Astrocyte of the hippocampus (primary cell): ENCODE results near the gene CABYR.
A peak's percentile ranks its signal among the peaks of the same experiment; 100 is the strongest.
"Not testable (repeated sequence)": the region's sequence is repeated elsewhere in the genome, so short reads cannot be mapped to it uniquely, and the experiment has no call there.

Experiments used
- DNase-seq: peaks from one replicate; pipeline ENCODE4 v3.0.0; 2011; ENCODE audit warnings: low read depth, low spot score

Gene CABYR

DNA sequence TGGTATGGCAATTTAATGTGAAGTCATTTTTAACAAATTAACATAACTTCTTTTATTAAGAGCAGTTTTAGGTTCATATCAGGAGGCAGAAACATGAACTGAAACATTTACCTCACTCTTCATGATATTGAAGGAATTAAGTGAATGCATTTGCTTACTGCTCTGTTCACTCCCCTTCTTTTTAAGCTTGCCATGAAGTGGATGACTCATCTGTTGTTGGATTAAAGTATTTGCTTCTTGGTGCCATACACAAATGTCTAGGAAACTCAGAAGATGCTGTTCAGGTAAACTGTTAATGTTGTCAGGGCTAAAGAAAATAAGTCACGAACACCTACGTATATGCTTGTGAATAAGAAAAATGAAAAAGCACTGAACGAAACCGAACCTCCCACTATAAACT lies 10.2 kb upstream of the CABYR start:
- DNase-seq: peak; percentile 55

DNA sequence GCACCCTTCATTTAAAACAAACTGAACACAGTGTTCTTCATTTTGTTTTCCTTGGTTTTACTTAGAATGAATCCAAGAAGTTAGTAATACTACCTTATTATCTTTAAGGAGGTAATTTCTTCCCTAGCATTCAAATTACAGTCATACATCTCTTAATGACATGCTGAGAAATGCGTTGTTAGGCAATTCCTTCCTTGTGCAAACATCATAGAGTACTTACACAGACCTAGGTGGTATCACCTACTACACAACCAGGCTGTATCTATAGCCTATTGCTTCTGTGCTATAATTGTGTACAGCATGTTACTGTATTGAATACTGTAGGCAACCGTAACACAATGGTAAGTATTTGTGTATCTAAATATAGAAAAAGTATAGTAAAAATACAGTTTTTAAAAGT lies 8.4 kb upstream of the CABYR start:
- DNase-seq: no peak

DNA sequence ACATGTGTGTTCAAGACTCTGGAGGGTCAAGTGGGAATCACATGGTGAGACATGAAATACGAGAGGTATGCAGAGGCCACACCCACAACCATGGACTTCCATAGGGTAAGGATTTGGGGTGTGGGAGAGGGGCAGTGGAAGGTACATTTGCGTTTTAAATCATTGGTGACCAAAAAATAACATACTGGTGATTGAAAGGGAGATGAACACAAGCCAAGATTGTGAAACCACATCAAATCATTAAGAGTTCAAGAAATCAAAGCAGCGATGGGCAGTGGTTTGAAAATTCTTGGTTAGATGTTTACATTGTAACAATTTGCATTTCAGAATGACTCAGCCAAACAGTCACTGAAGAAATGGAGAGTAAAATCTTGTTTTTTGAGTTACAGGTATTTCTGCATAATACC lies 1.9 kb upstream of the CABYR start:
- DNase-seq: peak; percentile 56

DNA sequence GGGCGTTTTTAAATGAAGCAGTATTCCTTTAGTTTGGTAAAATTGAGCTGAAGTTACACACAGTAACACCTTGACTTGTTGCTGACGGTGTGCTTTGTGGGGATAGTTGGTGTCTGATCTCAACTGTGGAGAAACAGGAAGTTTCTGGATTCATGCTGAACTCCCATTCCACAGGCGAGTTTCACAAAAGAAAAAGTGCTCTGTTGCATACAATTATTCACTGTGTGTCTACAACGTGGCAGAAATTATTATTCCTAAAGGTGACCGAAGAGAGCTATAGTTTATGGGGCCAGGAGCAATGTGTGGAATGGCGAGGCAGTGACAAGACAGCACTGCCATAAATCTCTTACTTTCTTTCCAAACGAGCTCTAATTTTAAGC lies 463 bp upstream of the CABYR start:
- no peak for DNase-seq

DNA sequence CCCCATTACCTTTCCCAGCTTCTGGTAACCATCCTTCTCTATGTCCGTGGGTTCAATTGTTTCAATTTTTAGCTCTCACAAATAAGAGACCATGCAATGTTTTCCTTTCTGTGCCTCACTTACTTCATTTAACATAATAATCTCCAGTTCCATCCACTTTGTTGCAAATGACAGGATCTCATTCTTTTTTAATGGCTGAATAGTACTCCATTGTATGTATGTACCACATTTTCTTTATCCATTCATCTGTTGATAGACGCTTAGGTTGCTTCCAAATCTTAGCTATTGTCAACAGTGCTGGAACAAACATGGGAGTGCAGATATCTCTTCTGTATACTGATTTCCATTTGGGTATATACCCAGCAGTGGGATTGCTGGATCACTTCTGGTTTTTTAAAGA lies 1.8 kb downstream of the CABYR start:
- DNase-seq: no peak

DNA sequence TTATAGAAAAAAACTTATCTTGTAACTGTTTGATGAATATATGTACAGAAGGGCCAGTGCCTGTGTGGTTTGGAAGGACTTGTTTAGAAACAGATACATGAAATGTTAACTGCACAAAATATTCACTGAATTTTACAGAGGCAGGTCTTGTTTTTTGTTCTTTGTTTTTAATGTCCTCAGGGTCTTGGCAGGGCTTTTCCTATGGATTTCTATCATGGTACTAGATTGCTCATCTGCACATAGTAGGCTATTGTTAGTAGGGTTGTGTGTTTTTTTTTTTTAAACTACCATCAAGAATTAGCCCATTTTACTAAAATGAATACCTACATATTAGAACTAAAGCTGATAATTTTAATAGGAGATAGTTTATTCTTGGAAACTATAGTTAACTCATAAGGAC lies 3.5 kb downstream of the CABYR start:
- no peak for DNase-seq

DNA sequence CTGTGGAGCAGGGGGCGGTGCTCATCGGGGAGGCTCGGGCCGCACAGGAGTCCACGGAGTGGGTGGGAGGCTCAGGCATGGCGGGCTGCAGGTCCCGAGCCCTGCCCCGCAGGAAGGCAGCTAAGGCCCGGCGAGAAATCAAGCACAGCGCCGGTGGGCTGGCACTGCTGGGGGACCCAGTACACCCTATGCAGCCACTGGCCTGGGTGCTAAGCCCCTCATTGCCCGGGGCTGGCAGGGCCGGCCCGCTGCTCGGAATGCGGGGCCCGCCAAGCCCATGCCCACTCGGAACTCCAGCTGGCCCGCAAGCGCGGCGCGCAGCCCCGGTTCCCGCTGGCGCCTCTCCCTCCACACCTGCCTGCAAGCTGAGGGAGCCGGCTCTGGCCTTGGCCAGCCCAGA lies 10.7 kb downstream of the CABYR start:
- DNase-seq: not testable (repeated sequence)

DNA sequence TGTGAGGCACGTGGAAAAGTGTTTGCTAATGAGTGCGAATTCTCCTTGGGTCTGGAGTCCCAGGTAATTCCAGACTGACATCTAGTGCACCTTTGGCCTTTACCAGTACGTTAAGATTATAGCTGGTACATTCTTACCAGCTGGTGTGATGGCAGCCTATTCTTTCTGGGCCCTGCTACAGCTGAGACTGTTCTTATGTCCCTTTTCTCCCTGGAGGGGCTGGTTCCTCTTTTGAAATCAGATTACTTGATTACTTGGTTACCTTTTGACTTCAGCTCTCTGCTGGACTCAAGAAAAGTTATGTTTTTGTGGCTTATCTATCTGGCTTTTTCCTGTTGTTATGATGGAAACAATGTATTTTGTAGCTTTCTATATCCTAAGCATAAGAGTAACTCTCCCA lies 14.5 kb downstream of the CABYR start:
- DNase-seq: no peak

DNA sequence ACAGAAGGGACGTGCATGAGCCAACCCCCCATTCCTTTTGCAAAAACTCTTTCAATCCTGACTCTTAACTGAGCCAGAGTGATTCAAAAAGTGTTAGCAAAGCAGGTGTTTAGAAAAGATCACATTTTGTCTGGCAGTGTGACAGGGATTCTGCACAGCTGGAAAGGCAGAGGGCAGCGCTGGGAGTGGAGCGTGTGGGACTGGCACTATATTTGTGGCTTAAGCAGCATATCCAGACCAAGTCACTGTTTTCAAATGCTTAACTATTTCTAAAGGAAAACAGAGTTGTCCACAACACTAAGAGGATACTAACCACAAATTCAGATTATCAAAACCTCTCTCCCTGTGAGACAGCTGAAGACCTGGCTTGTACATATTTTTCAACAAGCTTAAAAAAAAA lies 19.0 kb downstream of the CABYR start:
- no peak for DNase-seq

DNA sequence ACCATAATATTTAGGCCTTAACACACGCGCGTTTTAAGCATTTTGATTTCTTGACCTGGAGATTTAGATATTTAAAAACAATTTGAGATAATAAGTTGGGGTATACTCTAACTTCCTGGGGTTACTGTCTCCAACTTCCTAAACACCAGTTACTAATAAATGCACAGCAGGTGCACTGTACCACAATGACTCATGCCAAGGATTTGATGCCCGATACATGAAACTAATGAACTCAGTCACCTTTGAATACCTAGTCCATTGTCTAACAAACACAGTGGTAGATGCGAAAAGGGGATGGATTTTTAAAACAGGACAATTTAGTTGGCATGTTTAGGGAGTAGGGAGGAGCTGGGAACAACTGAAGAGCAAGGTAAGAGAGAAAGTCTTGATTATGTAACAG lies 21.2 kb downstream of the CABYR start:
- DNase-seq: no peak

DNA sequence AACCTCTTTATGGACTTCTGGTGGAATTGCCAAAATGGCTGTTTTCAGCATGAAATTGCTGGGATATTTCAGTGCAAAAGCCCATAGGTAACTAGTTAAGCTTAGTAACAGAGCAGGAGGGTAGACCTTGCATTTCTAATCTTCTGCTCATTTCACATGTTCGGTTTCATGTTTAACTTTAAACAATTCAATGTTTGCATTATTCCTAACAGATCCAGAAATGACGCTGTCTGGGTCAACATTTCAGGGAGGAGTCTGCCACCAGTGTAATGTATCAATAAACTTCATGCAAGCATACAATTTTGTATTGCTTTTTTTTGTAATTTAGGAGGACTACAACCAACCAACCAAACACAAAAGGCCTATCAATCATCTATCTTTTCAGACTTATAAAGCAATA lies 22.4 kb downstream of the CABYR start:
- no peak for DNase-seq

DNA sequence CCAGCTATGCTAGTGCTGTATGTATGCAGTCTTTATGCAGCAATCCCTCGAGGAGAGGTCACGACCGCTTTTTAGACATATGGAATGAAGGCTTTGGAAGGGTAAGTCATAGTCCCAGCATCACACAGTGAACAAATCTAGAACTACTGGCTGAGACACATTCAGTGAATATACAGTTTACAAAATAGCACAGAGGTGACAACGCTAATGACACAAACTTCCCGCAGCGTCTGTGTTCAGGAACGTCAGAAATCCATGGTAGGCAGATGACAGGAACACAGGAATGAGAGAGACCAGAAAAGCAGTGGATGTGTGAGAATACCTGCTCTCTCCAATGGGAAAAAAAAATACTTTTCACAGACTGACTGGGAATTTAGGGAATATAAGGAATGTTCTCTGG lies 29.6 kb downstream of the CABYR start:
- DNase-seq: no peak

DNA sequence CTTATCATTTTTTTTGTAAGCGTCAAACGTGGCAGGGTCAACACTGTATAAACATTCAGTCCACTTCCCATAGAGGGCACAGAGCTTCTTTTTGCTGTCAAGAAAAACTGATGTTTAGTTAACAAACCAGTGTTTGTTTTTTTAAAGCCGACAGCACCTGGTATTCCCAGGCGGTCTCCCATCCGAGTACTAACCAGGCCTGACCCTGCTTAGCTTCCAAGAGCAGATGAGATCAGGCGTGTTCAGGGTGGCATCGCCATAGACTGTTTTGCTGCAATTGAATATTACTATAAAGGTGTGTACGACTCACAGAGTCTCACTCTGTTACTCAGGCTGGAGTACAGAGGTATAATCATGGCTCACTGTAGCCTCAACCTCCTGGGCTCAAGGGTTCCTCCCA lies 31.5 kb downstream of the CABYR start:
- DNase-seq: no peak

DNA sequence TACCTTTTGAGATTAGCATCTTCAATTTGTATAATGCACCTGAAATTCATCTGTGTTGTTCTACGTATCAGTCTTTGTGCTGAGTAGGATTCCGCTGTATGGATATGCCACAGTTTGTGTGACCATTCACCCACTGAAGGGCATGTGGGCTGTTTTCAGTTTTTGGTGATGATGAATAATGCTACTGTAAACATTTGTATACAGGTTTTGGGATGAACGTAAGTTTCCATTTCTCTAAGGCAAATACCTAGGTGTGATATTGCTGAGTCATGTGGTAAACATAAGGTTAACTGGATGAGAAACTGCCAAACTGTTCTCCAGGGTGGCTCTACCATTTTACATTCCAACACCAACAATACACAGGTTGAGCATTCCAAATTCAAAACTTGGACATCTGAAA lies 35.1 kb downstream of the CABYR start:
- DNase-seq: no peak

DNA sequence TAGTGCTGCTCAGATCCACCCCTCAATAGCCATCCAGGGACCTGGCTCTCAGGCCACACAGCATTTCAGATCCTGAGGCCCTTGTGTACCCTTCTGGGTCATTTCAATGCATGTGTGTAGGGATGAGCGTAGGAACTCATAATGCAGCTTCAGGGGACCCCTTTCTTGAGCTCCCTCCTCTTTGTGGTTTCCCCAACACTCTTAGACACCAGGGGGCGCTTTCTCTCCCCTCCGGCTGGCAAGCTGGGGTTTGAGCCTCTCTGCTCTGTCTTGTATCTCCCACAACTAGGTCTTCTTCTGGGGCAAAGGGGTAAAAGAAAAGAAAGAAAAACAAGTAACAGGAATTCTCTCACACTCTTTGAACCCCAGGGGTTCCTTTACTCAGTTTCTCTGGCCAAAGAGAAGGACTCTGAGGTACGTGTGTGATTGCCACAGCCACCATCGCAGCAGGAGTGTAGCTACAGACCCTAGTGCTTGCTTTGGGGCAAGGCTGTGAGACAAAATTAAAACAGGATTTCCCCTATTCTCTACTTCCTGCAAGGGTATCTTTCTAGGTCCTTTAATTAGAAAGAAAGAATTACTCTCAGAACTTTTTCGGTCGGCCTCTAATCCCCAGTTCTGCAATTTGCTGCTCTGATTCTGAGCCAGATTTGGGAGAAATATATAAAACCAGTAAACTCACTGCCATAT lies 38.0 kb downstream of the CABYR start:
- peak; percentile 47 for DNase-seq

DNA sequence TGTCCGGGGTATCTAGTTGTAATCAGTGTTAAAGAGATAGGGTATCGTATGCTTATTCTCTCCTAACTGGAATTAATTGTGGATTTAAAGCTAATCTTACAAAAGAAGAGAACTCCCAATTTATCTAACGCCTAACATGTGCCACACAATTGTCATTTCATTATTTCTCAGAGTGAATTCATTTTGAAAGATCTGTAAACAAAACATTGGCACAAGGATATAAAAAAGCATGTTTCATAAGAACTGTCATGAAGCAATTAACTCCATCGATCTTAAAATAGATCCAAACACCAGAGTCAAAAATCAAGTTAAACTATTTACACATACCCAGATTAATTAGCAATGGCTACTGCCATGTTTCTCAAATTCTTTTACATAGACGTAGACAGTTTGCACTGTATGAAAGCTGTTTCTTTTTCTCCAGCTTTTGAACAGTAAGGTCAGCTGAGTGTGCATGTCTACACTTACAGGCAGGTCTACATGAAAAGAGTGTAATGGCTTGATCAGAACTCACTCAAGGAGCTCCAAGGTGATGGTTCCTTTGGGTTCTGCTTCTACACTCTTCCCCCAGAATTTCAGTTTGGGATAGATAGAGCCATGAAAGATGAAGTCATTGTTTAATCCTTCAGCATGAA lies 38.8 kb downstream of the CABYR start:
- DNase-seq: no peak

DNA sequence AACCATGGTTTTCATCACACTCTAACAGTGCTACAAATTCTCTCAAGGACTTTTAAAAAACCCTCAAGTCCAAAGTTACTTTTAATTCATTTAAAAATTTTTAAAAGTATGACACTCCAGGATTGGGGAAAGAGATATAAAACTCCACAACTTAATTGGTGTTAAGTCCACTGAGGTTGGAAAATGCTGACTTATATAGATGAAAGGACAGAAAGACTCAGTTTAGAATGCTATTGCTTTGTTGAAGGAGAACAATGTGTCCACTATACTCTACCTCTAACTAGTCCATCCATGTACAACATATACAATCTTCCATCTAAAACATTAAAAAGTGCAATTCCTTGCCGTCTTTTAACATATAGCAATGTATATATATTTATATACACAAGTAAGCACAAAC lies 41.2 kb downstream of the CABYR start:
- DNase-seq: no peak

DNA sequence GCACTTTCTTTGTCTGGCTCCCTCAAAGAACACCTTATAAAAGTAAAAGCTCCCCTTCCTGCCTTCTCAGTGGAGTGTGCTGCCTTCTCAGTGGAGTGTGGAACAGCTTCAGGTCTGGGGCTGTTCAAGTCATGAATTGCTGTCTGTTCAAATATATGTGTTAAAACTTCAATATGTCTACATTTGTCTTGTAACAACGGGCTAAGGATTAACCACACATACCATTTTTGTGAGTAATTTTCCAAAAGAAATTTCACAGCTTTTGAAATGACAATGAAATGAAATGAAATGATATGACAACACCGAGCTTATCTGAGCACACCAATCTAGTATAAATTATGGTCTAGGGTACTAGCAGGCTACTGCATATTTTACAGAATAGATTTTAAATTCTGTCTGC lies 42.9 kb downstream of the CABYR start:
- DNase-seq: peak; percentile 36

DNA sequence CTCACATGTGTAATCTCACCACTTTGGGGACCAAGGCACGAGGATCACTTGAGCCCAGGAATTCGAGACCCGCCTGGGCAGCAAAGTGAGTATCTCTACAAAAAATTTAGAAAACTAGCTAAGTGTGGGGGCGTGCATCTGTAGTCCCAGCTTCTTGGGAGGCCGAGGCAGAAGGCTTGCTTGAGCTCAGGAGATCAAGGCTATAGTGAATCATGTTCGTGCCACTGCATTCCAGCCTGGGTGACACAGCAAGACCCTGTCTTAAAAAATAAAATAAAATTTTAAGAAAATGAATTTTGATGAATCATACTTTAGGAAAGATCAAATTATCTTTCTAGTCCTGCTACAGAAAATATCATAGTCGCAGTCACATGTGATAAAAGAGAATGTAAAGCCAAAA lies 46.9 kb downstream of the CABYR start:
- no peak for DNase-seq

DNA sequence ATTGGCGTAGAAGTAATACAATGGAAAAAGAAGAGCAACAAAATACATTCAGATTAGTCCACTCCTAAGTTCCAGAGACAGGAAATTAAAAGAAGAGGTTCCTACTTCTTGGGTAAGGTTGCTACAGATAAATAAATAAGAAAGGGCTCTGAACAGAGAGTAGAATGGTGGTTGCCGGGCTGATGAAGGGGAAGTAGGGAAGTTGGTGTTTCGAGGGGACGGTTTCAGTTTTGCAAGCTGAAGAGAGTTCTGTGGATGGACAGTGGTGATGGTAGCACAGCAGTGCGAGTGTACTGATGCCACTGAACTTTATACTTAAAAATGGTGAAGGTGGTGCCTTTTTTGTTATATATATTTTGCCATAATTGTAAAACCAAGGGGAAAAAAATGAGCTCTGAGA lies 48.2 kb downstream of the CABYR start:
- DNase-seq: no peak

DNA sequence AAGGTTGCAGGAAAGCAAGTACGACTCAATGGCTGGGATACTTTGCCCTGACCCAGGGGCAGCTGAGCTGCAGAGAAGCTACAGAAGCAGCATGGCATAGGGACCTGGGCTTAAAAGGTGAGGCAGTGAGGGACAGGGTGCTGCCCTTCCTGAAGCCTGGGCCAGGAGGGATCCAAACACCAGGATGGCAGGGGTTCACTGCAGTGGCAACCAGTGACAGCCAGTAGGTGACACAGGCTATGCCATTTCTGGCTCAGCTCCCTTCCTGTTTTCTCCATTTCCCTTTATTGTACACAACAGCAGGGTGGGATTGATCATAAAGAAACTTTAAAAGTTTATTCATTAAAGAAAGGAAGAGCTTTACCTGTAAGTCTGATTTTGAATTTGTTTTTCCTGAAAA lies 48.8 kb downstream of the CABYR start:
- DNase-seq: no peak

DNA sequence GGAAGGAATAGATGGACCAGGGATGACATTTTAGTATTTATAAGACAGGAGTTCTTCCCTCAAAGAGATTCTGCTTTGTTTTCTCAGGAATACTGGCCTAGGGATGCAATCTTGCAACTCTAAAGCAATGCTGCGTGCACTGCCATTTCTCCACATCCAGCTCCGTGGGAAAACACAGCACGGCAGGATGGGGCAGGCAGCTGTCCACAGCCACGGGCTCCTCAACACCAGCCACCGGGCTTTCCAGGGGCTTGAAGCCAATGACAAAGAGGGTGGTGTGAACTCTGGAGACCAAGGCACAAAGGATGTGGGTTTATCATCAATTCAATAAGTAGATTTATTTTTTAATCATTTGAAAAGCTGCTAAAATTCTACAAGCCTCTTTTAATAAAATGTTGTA lies 49.3 kb downstream of the CABYR start:
- no peak for DNase-seq

DNA sequence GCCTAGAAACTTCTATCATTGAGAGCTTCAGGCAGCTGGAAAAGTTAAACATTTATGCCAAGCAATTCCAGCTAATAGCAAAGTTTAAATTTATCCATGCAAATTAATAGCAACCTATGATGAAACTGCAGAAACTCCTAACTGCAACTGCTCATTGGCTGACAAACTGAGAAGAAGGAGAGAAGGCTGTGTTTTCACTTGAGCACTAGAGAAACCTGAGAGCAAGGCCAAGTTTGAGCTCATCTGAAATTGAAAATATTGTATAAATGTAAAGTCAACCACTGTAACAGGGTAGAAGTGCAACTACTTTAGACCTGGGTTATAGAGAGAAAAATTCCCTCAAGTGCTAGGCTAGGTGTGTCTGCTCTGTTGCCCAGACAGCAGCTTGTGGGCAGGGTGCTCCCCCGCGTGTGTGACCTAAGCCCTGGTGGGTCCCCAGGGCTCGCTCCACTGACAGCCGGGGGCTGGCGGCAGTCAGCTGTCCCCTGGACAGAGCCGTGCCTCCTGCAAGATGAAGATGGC lies 50.2 kb downstream of the CABYR start:
- no peak for DNase-seq
